GM21576 (cell line): ENCODE measurements around the gene FGF8.

ENCODE experiments used
- ATAC-seq: cut with Tn5 transposase; IDR thresholded peaks from one replicate; pipeline ENCODE4 v1.9.1; 2021; ENCODE audit warnings: mild to moderate bottlenecking, moderate library complexity; ENCODE audit not compliant: unreplicated experiment

The FGF8 gene

GRCh38 chr10:101770331-101771215 is 5.3 kb downstream of the FGF8 start:
- ATAC-seq, result no peak

GRCh38 chr10:101769541-101770180 is 6.3 kb downstream of the FGF8 start:
- no peak for ATAC-seq

GRCh38 chr10:101768791-101769170 is 7.1 kb downstream of the FGF8 start:
- ATAC-seq, result no peak

GRCh38 chr10:101767966-101768790 is 7.7 kb downstream of the FGF8 start:
- no peak for ATAC-seq

- ATAC-seq, result no peak
These were observed 8.3 kb downstream of the FGF8 start for GRCh38 chr10:101767600-101767945.

GRCh38 chr10:101766753-101767599 is 8.9 kb downstream of the FGF8 start:
- ATAC-seq, result no peak

GRCh38 chr10:101766306-101766705 is 9.6 kb downstream of the FGF8 start:
- ATAC-seq, result no peak

GRCh38 chr10:101763141-101763846 is 12.6 kb downstream of the FGF8 start:
- ATAC-seq, result no peak

- ATAC-seq, result no peak
These were observed 13.2 kb downstream of the FGF8 start for GRCh38 chr10:101762736-101763135.

- ATAC-seq, result no peak
These were observed 14.7 kb downstream of the FGF8 start for GRCh38 chr10:101761226-101761625.

GRCh38 chr10:101760510-101760909 is 15.4 kb downstream of the FGF8 start:
- ATAC-seq, result no peak

- ATAC-seq, result no peak
These were observed 16.3 kb downstream of the FGF8 start for GRCh38 chr10:101759309-101760247.

GRCh38 chr10:101758858-101759257 is 17.1 kb downstream of the FGF8 start:
- ATAC-seq, result no peak

GRCh38 chr10:101752241-101752640 is 23.7 kb downstream of the FGF8 start:
- ATAC-seq, result no peak

- ATAC-seq, result no peak
These were observed 26.6 kb downstream of the FGF8 start for GRCh38 chr10:101749047-101750016.

- ATAC-seq, result no peak
These were observed 27.4 kb downstream of the FGF8 start for GRCh38 chr10:101748496-101748895.

GRCh38 chr10:101745074-101745696 is 30.7 kb downstream of the FGF8 start:
- no peak for ATAC-seq
